B cell (primary cell): ENCODE results near the gene MYO1E.

Source experiments
- CTCF ChIP-seq: fragments of 200-600 bp; IDR thresholded peaks from one replicate; pipeline ENCODE4 v1.8.0; 2022; ENCODE audit warnings: antibody characterized with exemption, mild to moderate bottlenecking
- EZH2 ChIP-seq: IDR thresholded peaks from 2 replicates; pipeline ENCODE4 v1.6.1; 2012; ENCODE audit warnings: borderline replicate concordance, low read depth, mild to moderate bottlenecking, moderate library complexity, low read length; ENCODE audit not compliant: insufficient read depth, poor library complexity, severe bottlenecking

GRCh38 chr15:59303136-59303535 is 69.5 kb downstream of the MYO1E start:
- no peak for TF ChIP-seq EZH2
- no peak for TF ChIP-seq CTCF
